Measurements from ENCODE around the gene GINS2. TPM values are rescaled to one million over a fixed set of nuclear protein-coding genes. Genes with fewer than 3 reads are reported as not detected.

Gene GINS2
- total RNA-seq, 1 experiment from 2014 or later = 38.0 TPM

DNA sequence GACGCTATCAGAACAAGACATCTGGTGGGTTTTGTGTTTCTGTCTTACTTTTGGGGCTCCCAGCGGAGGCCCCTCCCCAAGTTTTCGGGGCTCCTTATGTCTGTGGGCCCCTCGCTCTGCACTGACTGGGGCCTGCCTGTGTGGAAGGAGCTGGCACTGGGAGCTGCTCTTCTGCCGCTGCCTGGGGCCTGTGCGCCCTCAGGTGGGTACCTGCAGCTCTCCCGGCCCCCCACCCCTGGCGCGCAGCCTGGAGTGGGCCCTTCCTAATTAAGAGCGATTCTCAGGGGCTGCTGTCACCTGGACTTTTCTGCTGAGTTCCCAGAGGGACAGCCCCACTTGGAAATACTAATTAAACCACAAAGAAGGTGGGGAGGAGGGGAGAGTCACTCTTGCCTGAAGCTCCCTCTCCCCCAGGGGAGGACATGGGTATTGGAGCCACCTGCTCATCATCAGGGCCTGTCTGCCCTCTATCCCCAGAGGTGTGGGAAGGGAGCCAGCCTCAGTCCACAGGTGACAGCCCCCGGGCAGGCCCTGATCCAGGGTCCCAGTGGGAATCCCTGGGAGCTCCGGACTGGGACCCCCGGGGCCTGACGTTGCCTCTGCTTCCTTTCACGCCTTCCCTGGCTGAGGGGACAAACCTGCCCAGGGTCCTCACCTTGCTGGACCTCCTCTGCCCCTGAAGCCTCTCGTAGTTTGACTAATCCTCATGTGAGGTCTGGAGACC lies 39.2 kb downstream of the GINS2 start:
- Mint-ChIP-seq H3K4me1 (peaks cover 5% of the 10 kb centered on the region; the same call in 1 of the 2 replicates), H3K27ac (no peak overlapping the region; the same call in 1 of the 2 replicates), H3K9me3 (no peaks in the 10 kb centered on the region), H3K36me3 (peaks cover 8% of the 10 kb centered on the region), H3K27me3 (ENCODE audit: low read depth) (no peaks in the 10 kb centered on the region), H3K4me3 (no peak overlapping the region)
- DNase-seq (ENCODE audit: low spot score) (no peak), ATAC-seq (no peak)
- CTCF ChIA-PET = interaction anchor here (0.8 to 2.7 kb wide), 17 partner anchors 10 to 302 kb away, joined by 3 to 16 read pairs (median 4); no protein-coding TSS in a partner anchor
- no peak for TF ChIP-seq ETV6 (CRISPR knock-in tag; IDR thresholded peaks at IDR 0.05)
- POLR2A ChIA-PET = no interaction called here

DNA sequence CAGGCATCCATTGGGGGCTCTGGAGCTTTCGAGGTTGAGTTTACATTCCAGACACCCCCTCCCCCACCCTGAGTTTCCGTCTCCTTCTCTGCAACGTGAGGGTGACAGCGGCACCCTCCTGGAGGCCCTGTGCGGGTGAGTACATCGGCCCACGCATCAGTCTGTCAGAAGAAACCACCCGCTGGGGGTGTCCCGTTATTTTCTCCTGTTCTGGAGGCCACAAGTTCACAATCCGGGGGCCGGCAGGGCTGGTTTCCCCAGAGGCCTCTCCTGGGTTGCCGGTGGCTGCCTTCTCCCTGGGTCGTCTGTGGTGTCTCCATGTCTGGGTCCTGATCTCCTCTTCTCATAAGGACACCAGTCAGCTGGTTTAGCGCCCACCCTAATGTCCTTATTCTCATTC lies 39.9 kb downstream of the GINS2 start:
- DNase-seq (ENCODE audit: low spot score) (no peak), ATAC-seq (no peak)
- ChIA-PET POLR2A (no interaction called here), CTCF (interaction anchor here (0.8 to 2.7 kb wide), 6 partner anchors 11 to 158 kb away, joined by 3 to 16 read pairs (median 4); no protein-coding TSS in a partner anchor)
- Mint-ChIP-seq H3K4me3 (no peak overlapping the region), H3K9me3 (no peaks in the 10 kb centered on the region), H3K4me1 (peaks cover 5% of the 10 kb centered on the region; the same call in 1 of the 2 replicates), H3K27me3 (ENCODE audit: low read depth) (no peaks in the 10 kb centered on the region), H3K27ac (peak overlapping the region; percentile 42; the same call in 1 of the 2 replicates), H3K36me3 (peaks cover 6% of the 10 kb centered on the region)
- TF ChIP-seq JAZF1 (CRISPR knock-in tag; IDR thresholded peaks at IDR 0.05) = no peak
- TF ChIP-seq ZBTB21 (CRISPR knock-in tag; IDR thresholded peaks at IDR 0.05; ENCODE audit: borderline replicate concordance) = no peak
- no peak for TF ChIP-seq ZNF423 (CRISPR knock-in tag; IDR thresholded peaks at IDR 0.05)
- TF ChIP-seq, protein P1, sequence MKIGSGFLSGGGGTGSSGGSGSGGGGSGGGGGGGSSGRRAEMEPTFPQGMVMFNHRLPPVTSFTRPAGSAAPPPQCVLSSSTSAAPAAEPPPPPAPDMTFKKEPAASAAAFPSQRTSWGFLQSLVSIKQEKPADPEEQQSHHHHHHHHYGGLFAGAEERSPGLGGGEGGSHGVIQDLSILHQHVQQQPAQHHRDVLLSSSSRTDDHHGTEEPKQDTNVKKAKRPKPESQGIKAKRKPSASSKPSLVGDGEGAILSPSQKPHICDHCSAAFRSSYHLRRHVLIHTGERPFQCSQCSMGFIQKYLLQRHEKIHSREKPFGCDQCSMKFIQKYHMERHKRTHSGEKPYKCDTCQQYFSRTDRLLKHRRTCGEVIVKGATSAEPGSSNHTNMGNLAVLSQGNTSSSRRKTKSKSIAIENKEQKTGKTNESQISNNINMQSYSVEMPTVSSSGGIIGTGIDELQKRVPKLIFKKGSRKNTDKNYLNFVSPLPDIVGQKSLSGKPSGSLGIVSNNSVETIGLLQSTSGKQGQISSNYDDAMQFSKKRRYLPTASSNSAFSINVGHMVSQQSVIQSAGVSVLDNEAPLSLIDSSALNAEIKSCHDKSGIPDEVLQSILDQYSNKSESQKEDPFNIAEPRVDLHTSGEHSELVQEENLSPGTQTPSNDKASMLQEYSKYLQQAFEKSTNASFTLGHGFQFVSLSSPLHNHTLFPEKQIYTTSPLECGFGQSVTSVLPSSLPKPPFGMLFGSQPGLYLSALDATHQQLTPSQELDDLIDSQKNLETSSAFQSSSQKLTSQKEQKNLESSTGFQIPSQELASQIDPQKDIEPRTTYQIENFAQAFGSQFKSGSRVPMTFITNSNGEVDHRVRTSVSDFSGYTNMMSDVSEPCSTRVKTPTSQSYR (CRISPR knock-in tag; IDR thresholded peaks at IDR 0.05) = no peak
- no peak for TF ChIP-seq JUN (CRISPR knock-in tag; IDR thresholded peaks at IDR 0.05)
- TF ChIP-seq ZNF138 (CRISPR knock-in tag; conservative IDR thresholded peaks at IDR 0.05) = no peak
- TF ChIP-seq, protein P2, sequence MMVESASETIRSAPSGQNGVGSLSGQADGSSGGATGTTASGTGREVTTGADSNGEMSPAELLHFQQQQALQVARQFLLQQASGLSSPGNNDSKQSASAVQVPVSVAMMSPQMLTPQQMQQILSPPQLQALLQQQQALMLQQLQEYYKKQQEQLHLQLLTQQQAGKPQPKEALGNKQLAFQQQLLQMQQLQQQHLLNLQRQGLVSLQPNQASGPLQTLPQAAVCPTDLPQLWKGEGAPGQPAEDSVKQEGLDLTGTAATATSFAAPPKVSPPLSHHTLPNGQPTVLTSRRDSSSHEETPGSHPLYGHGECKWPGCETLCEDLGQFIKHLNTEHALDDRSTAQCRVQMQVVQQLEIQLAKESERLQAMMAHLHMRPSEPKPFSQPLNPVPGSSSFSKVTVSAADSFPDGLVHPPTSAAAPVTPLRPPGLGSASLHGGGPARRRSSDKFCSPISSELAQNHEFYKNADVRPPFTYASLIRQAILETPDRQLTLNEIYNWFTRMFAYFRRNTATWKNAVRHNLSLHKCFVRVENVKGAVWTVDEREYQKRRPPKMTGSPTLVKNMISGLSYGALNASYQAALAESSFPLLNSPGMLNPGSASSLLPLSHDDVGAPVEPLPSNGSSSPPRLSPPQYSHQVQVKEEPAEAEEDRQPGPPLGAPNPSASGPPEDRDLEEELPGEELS (CRISPR knock-in tag; IDR thresholded peaks at IDR 0.05) = no peak
- TF ChIP-seq ZNF671 (CRISPR knock-in tag; IDR thresholded peaks at IDR 0.05) = no peak
- TF ChIP-seq SP1 (CRISPR knock-in tag; conservative IDR thresholded peaks at IDR 0.05) = no peak
- TF ChIP-seq, protein P3, sequence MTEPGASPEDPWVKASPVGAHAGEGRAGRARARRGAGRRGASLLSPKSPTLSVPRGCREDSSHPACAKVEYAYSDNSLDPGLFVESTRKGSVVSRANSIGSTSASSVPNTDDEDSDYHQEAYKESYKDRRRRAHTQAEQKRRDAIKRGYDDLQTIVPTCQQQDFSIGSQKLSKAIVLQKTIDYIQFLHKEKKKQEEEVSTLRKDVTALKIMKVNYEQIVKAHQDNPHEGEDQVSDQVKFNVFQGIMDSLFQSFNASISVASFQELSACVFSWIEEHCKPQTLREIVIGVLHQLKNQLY (CRISPR knock-in tag; IDR thresholded peaks at IDR 0.05) = no peak
- TF ChIP-seq ESRRA (CRISPR knock-in tag; IDR thresholded peaks at IDR 0.05; ENCODE audit: borderline replicate concordance) = no peak
- TF ChIP-seq, protein P4, sequence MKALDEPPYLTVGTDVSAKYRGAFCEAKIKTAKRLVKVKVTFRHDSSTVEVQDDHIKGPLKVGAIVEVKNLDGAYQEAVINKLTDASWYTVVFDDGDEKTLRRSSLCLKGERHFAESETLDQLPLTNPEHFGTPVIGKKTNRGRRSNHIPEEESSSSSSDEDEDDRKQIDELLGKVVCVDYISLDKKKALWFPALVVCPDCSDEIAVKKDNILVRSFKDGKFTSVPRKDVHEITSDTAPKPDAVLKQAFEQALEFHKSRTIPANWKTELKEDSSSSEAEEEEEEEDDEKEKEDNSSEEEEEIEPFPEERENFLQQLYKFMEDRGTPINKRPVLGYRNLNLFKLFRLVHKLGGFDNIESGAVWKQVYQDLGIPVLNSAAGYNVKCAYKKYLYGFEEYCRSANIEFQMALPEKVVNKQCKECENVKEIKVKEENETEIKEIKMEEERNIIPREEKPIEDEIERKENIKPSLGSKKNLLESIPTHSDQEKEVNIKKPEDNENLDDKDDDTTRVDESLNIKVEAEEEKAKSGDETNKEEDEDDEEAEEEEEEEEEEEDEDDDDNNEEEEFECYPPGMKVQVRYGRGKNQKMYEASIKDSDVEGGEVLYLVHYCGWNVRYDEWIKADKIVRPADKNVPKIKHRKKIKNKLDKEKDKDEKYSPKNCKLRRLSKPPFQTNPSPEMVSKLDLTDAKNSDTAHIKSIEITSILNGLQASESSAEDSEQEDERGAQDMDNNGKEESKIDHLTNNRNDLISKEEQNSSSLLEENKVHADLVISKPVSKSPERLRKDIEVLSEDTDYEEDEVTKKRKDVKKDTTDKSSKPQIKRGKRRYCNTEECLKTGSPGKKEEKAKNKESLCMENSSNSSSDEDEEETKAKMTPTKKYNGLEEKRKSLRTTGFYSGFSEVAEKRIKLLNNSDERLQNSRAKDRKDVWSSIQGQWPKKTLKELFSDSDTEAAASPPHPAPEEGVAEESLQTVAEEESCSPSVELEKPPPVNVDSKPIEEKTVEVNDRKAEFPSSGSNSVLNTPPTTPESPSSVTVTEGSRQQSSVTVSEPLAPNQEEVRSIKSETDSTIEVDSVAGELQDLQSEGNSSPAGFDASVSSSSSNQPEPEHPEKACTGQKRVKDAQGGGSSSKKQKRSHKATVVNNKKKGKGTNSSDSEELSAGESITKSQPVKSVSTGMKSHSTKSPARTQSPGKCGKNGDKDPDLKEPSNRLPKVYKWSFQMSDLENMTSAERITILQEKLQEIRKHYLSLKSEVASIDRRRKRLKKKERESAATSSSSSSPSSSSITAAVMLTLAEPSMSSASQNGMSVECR (CRISPR knock-in tag; IDR thresholded peaks at IDR 0.05; ENCODE audit: borderline replicate concordance) = no peak
- TF ChIP-seq, protein P5, sequence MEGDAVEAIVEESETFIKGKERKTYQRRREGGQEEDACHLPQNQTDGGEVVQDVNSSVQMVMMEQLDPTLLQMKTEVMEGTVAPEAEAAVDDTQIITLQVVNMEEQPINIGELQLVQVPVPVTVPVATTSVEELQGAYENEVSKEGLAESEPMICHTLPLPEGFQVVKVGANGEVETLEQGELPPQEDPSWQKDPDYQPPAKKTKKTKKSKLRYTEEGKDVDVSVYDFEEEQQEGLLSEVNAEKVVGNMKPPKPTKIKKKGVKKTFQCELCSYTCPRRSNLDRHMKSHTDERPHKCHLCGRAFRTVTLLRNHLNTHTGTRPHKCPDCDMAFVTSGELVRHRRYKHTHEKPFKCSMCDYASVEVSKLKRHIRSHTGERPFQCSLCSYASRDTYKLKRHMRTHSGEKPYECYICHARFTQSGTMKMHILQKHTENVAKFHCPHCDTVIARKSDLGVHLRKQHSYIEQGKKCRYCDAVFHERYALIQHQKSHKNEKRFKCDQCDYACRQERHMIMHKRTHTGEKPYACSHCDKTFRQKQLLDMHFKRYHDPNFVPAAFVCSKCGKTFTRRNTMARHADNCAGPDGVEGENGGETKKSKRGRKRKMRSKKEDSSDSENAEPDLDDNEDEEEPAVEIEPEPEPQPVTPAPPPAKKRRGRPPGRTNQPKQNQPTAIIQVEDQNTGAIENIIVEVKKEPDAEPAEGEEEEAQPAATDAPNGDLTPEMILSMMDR (IDR thresholded peaks at IDR 0.05) = no peak
- TF ChIP-seq MXD4 (CRISPR knock-in tag; IDR thresholded peaks at IDR 0.05; ENCODE audit: borderline replicate concordance) = no peak
